Liver (tissue), 9 donors: ENCODE measurements around the gene TMED5. TPM values are rescaled to one million over a fixed set of nuclear protein-coding genes. Genes with fewer than 3 reads are reported as not detected.

Experiments
- DNase-seq: peaks from one replicate; pipeline ENCODE4 v3.0.0-alpha.2; 2017; ENCODE audit warnings: low spot score
- H3K27ac ChIP-seq, 2 donors: one replicate each; pipeline ENCODE4 v1.7.0; 2013; ENCODE audit warnings: inconsistent platforms in 2 of 2, low read length in 2 of 2, control low read depth in 1 of 2, low read depth in 1 of 2, mild to moderate bottlenecking in 1 of 2
- H3K27me3 ChIP-seq, 4 donors: one replicate each; pipeline versions ENCODE4 v1.6.1 to v1.7.0; 2013; ENCODE audit warnings: low read length in 3 of 4, inconsistent platforms in 1 of 4, mild to moderate bottlenecking in 1 of 4, moderate library complexity in 1 of 4; ENCODE audit not compliant: control insufficient read depth in 4 of 4, insufficient read depth in 4 of 4
- H3K36me3 ChIP-seq, 4 donors: one replicate each; pipeline versions ENCODE4 v1.6.1 to v1.7.0; 2013; ENCODE audit warnings: low read length in 3 of 4, mild to moderate bottlenecking in 3 of 4, low read depth in 1 of 4, moderate library complexity in 1 of 4; ENCODE audit not compliant: control insufficient read depth in 4 of 4, insufficient read depth in 3 of 4
- H3K4me1 ChIP-seq, 4 donors: one replicate each; pipeline versions ENCODE4 v1.6.1 to v1.7.0; 2013; ENCODE audit warnings: low read length in 3 of 4, mild to moderate bottlenecking in 3 of 4, moderate library complexity in 1 of 4; ENCODE audit not compliant: control insufficient read depth in 4 of 4, insufficient read depth in 4 of 4
- H3K4me3 ChIP-seq, 3 donors: one replicate each; pipeline versions ENCODE4 v1.6.1 to v1.7.0; 2013; ENCODE audit warnings: low read length in 3 of 3, control low read depth in 1 of 3, low read depth in 1 of 3, mild to moderate bottlenecking in 1 of 3
- H3K9ac ChIP-seq, 2 donors: one replicate each; pipeline ENCODE4 v1.7.0; 2013; ENCODE audit warnings: low read length in 2 of 2, mild to moderate bottlenecking in 2 of 2, moderate library complexity in 2 of 2, control low read depth in 1 of 2, low read depth in 1 of 2
- H3K9me3 ChIP-seq, 4 donors: one replicate each; pipeline versions ENCODE4 v1.6.1 to v1.7.0; 2013; ENCODE audit warnings: low read length in 3 of 4; ENCODE audit not compliant: control insufficient read depth in 4 of 4
- EGR1 ChIP-seq, 2 donors: IDR thresholded peaks; 2 replicates each; pipeline ENCODE4 v1.6.1; 2016 to 2018; ENCODE audit warnings: antibody characterized with exemption in 2 of 2, low read depth in 2 of 2
- FOXA1 ChIP-seq: IDR thresholded peaks from 2 replicates; pipeline ENCODE4 v1.6.1; 2016; ENCODE audit warnings: antibody characterized with exemption
- FOXA2 ChIP-seq: IDR thresholded peaks from 2 replicates; pipeline ENCODE4 v1.6.1; 2016; ENCODE audit warnings: antibody characterized with exemption
- GABPA ChIP-seq, 2 donors: IDR thresholded peaks in 1 of 2; conservative IDR thresholded peaks in 1 of 2; 2 replicates each; pipeline ENCODE4 v1.6.1; 2016; ENCODE audit warnings: antibody characterized with exemption in 2 of 2, mild to moderate bottlenecking in 1 of 2, moderate library complexity in 1 of 2
- JUND ChIP-seq, 2 donors: IDR thresholded peaks; 2 replicates each; pipeline ENCODE4 v1.6.1; 2016; ENCODE audit warnings: antibody characterized with exemption in 2 of 2
- RAD21 ChIP-seq, 2 donors: IDR thresholded peaks; 2 replicates each; pipeline ENCODE4 v1.6.1; 2016; ENCODE audit warnings: antibody characterized with exemption in 2 of 2, mild to moderate bottlenecking in 2 of 2
- SP1 ChIP-seq: IDR thresholded peaks from 2 replicates; pipeline ENCODE4 v1.6.1; 2018; ENCODE audit warnings: antibody characterized with exemption, mild to moderate bottlenecking
- TAF1 ChIP-seq: conservative IDR thresholded peaks from 2 replicates; pipeline ENCODE4 v1.6.1; 2016; ENCODE audit warnings: antibody characterized with exemption, mild to moderate bottlenecking
- YY1 ChIP-seq: IDR thresholded peaks from 2 replicates; pipeline ENCODE4 v1.6.1; 2016; ENCODE audit warnings: antibody characterized with exemption, mild to moderate bottlenecking
- WGBS: extraction: QIAGEN DNeasy Blood & Tissue Kit; methylation state at CpG from one replicate; pipeline ENCODE4 v1.1.7; 2013; 5-methylcytosine and 5-hydroxymethylcytosine counted together
- polyA plus RNA-seq, 2 donors: library from polyadenylated mRNA; stranded (reverse) in 1 of 2; unstranded in 1 of 2; fragments of 200-250 nt in 1 of 2; fragments of >200 nt in 1 of 2; fragmentation: Nextera tagmentation in 1 of 2; extraction: Ambion mirVana in 1 of 2; gene quantifications; one replicate each; pipeline versions ENCODE4 v1.2.1 to v1.2.3, GENCODE V29; 2013 to 2015
- total RNA-seq, 2 donors: library from RNA; depleted of rRNA; stranded (reverse); fragments of >200 nt; gene quantifications; one replicate each; pipeline ENCODE4 v1.2.3, GENCODE V29; 2014
- TF ChIP-seq, protein P1 (sequence below): IDR thresholded peaks from 2 replicates; pipeline ENCODE4 v1.6.1; 2016; ENCODE audit warnings: antibody characterized with exemption
- TF ChIP-seq, protein P2 (sequence below): fragments of 150-350 bp; IDR thresholded peaks from 2 replicates; pipeline ENCODE4 v1.5.1; 2017; ENCODE audit warnings: improper control_type of control experiment, low read depth, low read length; ENCODE audit not compliant: missing input control
- TF ChIP-seq, protein P3 (sequence below): IDR thresholded peaks from 2 replicates; pipeline ENCODE4 v1.6.1; 2016; ENCODE audit warnings: antibody characterized with exemption
- TF ChIP-seq, protein P4 (sequence below): IDR thresholded peaks from 2 replicates; pipeline ENCODE4 v1.6.1; 2016; ENCODE audit warnings: antibody characterized with exemption
- TF ChIP-seq, protein P5 (sequence below): IDR thresholded peaks from 2 replicates; pipeline ENCODE4 v1.6.1; 2016; ENCODE audit warnings: antibody characterized with exemption, mild to moderate bottlenecking
- donor health status: healthy.
- donor health status: healthy.
- donor health status: healthy.
- donor health status: healthy.
- donor health status: healthy.

TMED5 gene
- total and polyA plus RNA-seq, 4 donors = 72.9 to 121 (median 85.7) TPM

DNA sequence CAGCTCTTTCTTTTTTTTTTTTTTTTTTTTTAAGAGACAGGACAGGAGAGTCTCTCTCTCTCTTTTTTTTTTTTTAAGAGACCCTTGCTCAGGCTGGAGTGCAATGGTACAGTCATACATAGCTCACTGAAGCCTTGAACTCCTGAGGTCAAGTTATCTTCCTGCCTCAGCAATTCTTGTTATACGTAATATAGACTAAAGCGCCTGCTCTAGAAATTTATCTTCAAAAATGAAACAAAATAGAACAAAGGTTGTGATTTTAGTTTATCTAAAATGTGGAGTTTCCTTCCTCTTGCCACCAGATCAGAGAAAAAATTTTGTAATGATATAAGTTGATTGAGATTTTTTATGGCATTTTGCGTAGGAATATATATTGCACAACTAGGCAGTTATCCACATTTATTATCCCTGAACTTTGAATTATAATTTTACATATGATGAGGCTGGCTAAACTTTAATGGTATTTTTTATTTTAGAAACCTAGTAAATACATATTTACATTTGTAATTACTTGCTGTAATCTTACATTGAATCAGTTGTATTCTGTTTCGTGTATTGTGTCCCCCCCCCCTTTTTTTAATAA is 56.9 kb downstream of the TMED5 start:
- no peak for DNase-seq
- TF ChIP-seq SP1 = no peak
- TF ChIP-seq, protein P1, sequence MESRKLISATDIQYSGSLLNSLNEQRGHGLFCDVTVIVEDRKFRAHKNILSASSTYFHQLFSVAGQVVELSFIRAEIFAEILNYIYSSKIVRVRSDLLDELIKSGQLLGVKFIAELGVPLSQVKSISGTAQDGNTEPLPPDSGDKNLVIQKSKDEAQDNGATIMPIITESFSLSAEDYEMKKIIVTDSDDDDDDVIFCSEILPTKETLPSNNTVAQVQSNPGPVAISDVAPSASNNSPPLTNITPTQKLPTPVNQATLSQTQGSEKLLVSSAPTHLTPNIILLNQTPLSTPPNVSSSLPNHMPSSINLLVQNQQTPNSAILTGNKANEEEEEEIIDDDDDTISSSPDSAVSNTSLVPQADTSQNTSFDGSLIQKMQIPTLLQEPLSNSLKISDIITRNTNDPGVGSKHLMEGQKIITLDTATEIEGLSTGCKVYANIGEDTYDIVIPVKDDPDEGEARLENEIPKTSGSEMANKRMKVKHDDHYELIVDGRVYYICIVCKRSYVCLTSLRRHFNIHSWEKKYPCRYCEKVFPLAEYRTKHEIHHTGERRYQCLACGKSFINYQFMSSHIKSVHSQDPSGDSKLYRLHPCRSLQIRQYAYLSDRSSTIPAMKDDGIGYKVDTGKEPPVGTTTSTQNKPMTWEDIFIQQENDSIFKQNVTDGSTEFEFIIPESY = no peak
- TF ChIP-seq, protein P2, sequence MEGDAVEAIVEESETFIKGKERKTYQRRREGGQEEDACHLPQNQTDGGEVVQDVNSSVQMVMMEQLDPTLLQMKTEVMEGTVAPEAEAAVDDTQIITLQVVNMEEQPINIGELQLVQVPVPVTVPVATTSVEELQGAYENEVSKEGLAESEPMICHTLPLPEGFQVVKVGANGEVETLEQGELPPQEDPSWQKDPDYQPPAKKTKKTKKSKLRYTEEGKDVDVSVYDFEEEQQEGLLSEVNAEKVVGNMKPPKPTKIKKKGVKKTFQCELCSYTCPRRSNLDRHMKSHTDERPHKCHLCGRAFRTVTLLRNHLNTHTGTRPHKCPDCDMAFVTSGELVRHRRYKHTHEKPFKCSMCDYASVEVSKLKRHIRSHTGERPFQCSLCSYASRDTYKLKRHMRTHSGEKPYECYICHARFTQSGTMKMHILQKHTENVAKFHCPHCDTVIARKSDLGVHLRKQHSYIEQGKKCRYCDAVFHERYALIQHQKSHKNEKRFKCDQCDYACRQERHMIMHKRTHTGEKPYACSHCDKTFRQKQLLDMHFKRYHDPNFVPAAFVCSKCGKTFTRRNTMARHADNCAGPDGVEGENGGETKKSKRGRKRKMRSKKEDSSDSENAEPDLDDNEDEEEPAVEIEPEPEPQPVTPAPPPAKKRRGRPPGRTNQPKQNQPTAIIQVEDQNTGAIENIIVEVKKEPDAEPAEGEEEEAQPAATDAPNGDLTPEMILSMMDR = no peak
- TF ChIP-seq, protein P3, sequence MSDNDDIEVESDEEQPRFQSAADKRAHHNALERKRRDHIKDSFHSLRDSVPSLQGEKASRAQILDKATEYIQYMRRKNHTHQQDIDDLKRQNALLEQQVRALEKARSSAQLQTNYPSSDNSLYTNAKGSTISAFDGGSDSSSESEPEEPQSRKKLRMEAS = no peak
- TF ChIP-seq RAD21 (IDR thresholded peaks at IDR 0.05) = no peak
- no peak for TF ChIP-seq FOXA1
- TF ChIP-seq, protein P4, sequence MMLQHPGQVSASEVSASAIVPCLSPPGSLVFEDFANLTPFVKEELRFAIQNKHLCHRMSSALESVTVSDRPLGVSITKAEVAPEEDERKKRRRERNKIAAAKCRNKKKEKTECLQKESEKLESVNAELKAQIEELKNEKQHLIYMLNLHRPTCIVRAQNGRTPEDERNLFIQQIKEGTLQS = no peak
- no peak for TF ChIP-seq TAF1
- no peak for TF ChIP-seq GABPA (IDR thresholded peaks at IDR 0.05 in 1 of 2, conservative IDR thresholded peaks at IDR 0.05 in 1 of 2)
- TF ChIP-seq YY1 = no peak
- TF ChIP-seq, protein P5, sequence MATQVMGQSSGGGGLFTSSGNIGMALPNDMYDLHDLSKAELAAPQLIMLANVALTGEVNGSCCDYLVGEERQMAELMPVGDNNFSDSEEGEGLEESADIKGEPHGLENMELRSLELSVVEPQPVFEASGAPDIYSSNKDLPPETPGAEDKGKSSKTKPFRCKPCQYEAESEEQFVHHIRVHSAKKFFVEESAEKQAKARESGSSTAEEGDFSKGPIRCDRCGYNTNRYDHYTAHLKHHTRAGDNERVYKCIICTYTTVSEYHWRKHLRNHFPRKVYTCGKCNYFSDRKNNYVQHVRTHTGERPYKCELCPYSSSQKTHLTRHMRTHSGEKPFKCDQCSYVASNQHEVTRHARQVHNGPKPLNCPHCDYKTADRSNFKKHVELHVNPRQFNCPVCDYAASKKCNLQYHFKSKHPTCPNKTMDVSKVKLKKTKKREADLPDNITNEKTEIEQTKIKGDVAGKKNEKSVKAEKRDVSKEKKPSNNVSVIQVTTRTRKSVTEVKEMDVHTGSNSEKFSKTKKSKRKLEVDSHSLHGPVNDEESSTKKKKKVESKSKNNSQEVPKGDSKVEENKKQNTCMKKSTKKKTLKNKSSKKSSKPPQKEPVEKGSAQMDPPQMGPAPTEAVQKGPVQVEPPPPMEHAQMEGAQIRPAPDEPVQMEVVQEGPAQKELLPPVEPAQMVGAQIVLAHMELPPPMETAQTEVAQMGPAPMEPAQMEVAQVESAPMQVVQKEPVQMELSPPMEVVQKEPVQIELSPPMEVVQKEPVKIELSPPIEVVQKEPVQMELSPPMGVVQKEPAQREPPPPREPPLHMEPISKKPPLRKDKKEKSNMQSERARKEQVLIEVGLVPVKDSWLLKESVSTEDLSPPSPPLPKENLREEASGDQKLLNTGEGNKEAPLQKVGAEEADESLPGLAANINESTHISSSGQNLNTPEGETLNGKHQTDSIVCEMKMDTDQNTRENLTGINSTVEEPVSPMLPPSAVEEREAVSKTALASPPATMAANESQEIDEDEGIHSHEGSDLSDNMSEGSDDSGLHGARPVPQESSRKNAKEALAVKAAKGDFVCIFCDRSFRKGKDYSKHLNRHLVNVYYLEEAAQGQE = no peak
- TF ChIP-seq JUND (IDR thresholded peaks at IDR 0.05) = no peak
- H3K9me3 ChIP-seq = no peaks in the 10 kb centered on the region
- WGBS = 77% methylated on average over 4 of the region's 4 CpGs
- no peak overlapping the region for H3K9ac ChIP-seq
- no peak overlapping the region for H3K4me3 ChIP-seq
- no peaks in the 10 kb centered on the region for H3K27me3 ChIP-seq
- H3K4me1 ChIP-seq = peaks cover 0 to 5% (median 0%) of the 10 kb centered on the region in 4 donors
- peaks cover 0 to 8% (median 5%) of the 10 kb centered on the region in 4 donors for H3K36me3 ChIP-seq
- no peak overlapping the region for H3K27ac ChIP-seq

DNA sequence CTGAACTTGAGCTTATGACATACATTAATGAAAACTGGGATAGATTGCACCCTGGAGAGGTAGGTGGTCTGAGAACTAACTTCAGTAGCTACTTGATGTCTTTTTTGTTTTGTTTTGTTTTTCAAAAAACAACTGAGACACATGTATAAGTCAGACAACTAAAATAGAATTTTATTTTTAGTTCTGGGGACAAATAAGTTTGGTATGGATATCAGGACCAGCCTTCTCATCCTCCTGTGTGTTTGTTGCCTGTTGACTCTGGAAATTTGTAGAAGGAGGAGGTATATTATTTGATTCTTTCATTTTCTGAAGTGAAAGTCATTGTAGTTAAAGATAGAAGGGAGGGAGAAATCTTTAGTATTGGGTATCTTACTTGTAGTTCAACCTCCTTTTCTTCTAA is 59.6 kb downstream of the TMED5 start:
- H3K36me3 ChIP-seq = peaks cover 3 to 14% (median 5%) of the 10 kb centered on the region in 4 donors
- H3K9ac ChIP-seq = no peak overlapping the region
- TF ChIP-seq, protein P2 = no peak
- no peak for TF ChIP-seq JUND (IDR thresholded peaks at IDR 0.05)
- TF ChIP-seq TAF1 = no peak
- no peak for TF ChIP-seq FOXA2
- TF ChIP-seq EGR1 (IDR thresholded peaks at IDR 0.05; ENCODE audit: low read depth in 2 of 2) = no peak
- TF ChIP-seq SP1 = no peak
- DNase-seq = no peak
- peaks cover 0 to 2% (median 0%) of the 10 kb centered on the region in 4 donors for H3K4me1 ChIP-seq
- H3K9me3 ChIP-seq = no peaks in the 10 kb centered on the region
- H3K27ac ChIP-seq = no peak overlapping the region
- no peak overlapping the region for H3K4me3 ChIP-seq
- H3K27me3 ChIP-seq = no peaks in the 10 kb centered on the region
